Measurements from ENCODE around the gene CEMP1. TPM values are rescaled to one million over a fixed set of nuclear protein-coding genes. Genes with fewer than 3 reads are reported as not detected.

Gene CEMP1
- total RNA-seq, 1 donor from 2014 or later = not detected

DNA sequence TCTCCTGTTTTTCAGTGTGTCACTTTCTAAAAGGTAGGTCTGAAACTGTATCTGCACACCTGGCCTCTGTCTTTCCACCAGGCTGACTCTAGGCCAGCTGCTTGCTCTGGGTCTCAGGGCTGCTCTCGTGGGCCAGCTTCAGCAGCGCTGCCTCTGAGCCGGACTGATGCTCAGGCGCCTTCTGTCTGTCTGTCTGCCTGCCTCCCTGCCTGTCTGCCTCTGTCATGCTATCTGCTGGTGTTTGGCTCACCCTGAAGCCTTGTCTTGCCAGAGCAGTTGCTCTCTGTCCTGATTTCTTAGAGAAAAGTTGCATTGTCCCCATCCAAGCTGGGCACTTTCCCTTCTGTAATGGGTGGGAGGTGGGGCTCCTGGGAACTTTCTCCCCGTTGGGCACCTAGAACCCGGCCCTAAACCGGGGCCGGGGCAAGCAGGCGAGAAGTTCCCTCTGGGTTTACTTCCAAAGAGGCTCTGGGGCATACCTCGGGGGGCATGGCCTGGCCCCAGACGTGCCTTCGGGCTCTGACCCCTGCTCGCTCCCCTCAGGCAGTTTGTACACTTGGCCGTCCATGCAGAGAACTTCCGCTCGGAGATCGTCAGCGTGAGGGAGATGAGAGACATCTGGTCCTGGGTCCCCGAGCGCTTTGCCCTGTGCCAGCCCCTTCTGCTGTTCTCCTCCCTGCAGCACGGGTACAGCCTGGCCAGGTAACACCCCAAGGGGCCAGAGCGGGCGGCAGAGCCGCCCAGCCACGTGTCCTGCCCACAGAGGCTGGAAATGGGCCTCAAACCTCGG lies 33.3 kb downstream of the CEMP1 start:
- Mint-ChIP-seq H3K4me1 (no peaks in the 10 kb centered on the region), H3K4me3 (no peak overlapping the region), H3K9me3 (no peaks in the 10 kb centered on the region), H3K36me3 (ENCODE audit: low read depth) (no peaks in the 10 kb centered on the region), H3K27ac (no peak overlapping the region), H3K27me3 (no peaks in the 10 kb centered on the region)
- no peak for DNase-seq
- intact Hi-C loops (cut with micrococcal nuclease) = no loop called here

GRCh38 chr16:2497116-2497630 lies 34.0 kb downstream of the CEMP1 start:
- Mint-ChIP-seq H3K9me3 (no peaks in the 10 kb centered on the region), H3K4me1 (no peaks in the 10 kb centered on the region), H3K27ac (no peak overlapping the region), H3K4me3 (no peak overlapping the region), H3K27me3 (no peaks in the 10 kb centered on the region), H3K36me3 (ENCODE audit: low read depth) (no peaks in the 10 kb centered on the region)
- intact Hi-C loops (cut with micrococcal nuclease) = no loop called here
- no peak for DNase-seq

DNA sequence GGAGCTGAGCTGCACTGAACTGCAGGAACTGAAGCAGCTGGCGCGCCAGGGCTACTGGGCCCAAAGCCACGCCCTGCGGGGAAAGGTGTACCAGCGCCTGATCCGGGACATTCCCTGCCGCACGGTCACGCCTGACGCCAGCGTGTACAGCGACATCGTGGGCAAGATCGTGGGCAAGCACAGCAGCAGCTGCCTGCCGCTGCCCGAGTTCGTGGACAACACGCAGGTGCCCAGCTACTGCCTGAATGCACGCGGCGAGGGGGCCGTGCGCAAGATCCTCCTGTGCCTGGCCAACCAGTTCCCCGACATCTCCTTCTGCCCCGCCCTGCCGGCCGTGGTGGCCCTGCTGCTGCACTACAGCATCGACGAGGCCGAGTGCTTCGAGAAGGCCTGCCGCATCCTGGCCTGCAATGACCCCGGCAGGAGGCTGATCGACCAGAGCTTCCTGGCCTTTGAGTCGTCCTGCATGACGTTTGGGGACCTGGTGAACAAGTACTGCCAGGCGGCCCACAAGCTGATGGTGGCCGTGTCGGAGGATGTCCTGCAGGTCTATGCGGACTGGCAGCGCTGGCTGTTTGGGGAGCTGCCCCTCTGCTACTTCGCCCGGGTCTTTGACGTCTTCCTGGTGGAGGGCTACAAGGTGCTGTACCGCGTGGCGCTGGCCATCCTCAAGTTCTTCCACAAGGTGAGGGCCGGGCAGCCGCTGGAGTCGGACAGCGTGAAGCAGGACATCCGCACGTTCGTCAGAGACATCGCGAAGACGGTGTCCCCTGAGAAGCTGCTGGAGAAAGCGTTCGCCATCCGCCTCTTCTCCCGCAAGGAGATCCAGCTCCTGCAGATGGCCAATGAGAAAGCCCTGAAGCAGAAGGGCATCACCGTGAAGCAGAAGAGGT lies 34.7 kb downstream of the CEMP1 start:
- Mint-ChIP-seq H3K4me3 (no peak overlapping the region), H3K27ac (no peak overlapping the region), H3K27me3 (no peaks in the 10 kb centered on the region), H3K36me3 (ENCODE audit: low read depth) (no peaks in the 10 kb centered on the region), H3K4me1 (no peaks in the 10 kb centered on the region), H3K9me3 (no peaks in the 10 kb centered on the region)
- DNase-seq = no peak
- intact Hi-C loops (cut with micrococcal nuclease) = no loop called here

- Mint-ChIP-seq H3K36me3 (ENCODE audit: low read depth) (no peaks in the 10 kb centered on the region), H3K4me3 (no peak overlapping the region), H3K4me1 (no peaks in the 10 kb centered on the region), H3K27me3 (no peaks in the 10 kb centered on the region), H3K9me3 (no peaks in the 10 kb centered on the region), H3K27ac (no peak overlapping the region)
- no peak for DNase-seq
- intact Hi-C loops (cut with micrococcal nuclease) = no loop called here
Measured at GRCh38 chr16:2495041-2495440, 36.2 kb downstream of the CEMP1 start.

- Mint-ChIP-seq H3K27ac (no peak overlapping the region), H3K36me3 (ENCODE audit: low read depth) (no peaks in the 10 kb centered on the region), H3K4me1 (no peaks in the 10 kb centered on the region), H3K9me3 (no peaks in the 10 kb centered on the region), H3K27me3 (no peaks in the 10 kb centered on the region), H3K4me3 (no peak overlapping the region)
- intact Hi-C loops (cut with micrococcal nuclease) = no loop called here
- DNase-seq = no peak
Measured at GRCh38 chr16:2494616-2495015, 36.6 kb downstream of the CEMP1 start.

DNA sequence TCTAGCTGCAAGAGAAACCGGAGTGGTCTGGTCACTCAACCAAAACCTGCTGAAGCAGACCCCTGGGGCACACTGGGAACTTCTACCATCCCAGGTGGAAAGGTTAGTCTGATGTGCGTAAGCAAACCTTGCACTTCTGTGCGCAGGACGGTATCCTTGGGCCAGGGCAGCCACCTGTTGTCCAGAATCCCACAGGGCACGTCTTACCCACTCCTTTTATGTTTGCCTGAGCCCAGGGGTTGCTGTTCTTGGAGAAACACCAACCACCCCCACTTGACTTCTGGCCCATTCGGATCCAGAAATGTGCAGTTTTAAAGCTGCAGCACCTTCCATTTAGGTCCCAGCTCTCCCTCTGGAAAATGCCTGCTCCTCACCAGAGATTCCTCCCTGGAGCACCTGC lies 37.6 kb downstream of the CEMP1 start:
- DNase-seq = no peak
- Mint-ChIP-seq H3K27me3 (no peaks in the 10 kb centered on the region), H3K36me3 (ENCODE audit: low read depth) (no peaks in the 10 kb centered on the region), H3K9me3 (no peaks in the 10 kb centered on the region), H3K27ac (no peak overlapping the region), H3K4me1 (no peaks in the 10 kb centered on the region), H3K4me3 (no peak overlapping the region)
- intact Hi-C loops (cut with micrococcal nuclease) = no loop called here

DNA sequence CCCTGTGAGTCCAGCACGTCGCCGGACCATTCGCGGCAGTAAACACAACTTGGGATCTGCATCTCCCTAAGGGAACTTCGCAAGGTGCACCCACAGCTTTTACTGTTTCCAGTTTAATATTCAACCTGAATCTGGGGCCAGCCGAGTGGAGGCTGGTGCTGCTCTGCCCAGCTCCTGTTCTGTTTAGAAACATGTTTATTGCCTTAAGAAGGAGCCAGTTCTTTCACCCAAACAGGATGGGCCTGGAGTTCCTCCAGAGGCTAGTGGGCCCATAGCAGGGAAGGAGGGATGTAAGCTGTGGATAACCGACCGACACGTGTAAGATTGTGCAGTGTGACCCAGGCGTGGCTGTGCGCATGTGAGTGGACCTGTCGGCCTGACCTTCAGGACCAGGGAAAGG lies 38.9 kb downstream of the CEMP1 start:
- no peak overlapping the region for H3K4me3 Mint-ChIP-seq
- no peak for DNase-seq
- no peaks in the 10 kb centered on the region for H3K27me3 Mint-ChIP-seq
- no peak overlapping the region for H3K27ac Mint-ChIP-seq
- intact Hi-C loops (cut with micrococcal nuclease) = no loop called here
- peaks cover 6% of the 10 kb centered on the region for H3K4me1 Mint-ChIP-seq
- H3K36me3 Mint-ChIP-seq (ENCODE audit: low read depth) = no peaks in the 10 kb centered on the region
- H3K9me3 Mint-ChIP-seq = no peaks in the 10 kb centered on the region

DNA sequence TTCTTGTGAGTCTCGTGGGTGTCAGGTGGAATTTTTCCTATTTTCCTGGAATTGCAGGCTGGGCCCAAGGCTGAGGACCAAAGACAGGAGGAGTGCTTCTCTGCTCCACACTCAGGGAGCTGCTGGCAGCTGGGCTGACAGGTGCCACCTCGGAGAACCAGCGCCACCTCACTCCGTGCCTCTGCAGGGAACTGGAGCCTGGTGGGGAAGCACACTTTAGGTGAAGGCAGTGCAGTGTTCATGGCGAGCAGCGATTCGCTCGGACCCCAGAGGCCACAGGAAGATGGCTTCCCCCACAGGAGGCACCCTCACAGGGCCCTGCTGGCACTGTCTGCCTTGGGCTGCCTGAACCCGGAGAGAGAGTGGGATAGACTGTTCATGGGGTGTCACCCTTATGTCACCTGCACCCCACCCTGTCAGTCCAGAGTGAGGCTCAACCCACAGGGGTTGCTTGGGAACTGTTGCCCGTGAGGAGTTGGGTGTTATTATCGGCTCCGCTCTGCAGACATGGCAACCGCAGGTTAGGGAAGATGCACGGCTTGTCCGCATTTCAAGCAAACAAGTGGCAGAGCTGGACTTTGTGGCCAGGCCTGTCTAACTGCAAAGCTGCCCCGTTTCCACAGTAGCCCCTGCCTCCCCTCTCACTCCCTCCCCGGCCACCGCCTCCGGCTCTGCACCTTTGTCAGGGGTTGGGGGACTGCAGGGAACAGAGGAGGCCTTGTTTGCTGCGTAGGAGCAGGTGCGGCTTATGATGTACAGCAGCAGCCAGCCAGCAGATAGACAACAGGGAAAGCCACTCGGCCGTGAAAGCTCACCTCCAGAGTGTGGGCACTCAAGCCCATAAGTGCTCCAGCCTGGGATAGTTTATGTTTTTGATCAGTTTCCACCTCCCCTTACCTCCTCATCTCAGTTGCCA lies 40.8 kb downstream of the CEMP1 start:
- intact Hi-C loops (cut with micrococcal nuclease) = no loop called here
- Mint-ChIP-seq H3K4me3 (no peak overlapping the region), H3K27me3 (no peaks in the 10 kb centered on the region), H3K9me3 (no peaks in the 10 kb centered on the region), H3K27ac (no peak overlapping the region), H3K4me1 (peaks cover 13% of the 10 kb centered on the region), H3K36me3 (ENCODE audit: low read depth) (no peaks in the 10 kb centered on the region)
- no peak for DNase-seq

DNA sequence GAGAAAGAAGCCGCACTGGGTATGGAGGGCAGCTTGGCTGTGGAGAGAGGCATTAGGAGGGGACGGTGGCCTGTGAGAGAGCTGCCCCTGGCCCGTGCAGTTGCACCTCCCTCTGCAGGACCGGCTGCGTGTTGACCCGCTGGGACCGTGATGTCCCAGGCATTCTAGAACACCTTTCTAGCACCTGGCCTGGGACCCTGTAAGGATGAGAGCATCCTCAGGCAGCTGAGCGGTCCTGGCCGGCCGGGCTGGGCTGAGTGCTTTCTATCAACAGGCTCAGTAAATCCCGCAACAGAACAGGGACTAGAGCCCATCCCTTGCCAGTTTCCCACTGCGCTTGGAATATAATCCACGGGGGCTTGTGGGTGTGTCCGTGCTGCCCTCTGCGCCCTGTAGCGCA lies 41.6 kb downstream of the CEMP1 start:
- Mint-ChIP-seq H3K4me1 (peaks cover 13% of the 10 kb centered on the region), H3K4me3 (no peak overlapping the region), H3K9me3 (no peaks in the 10 kb centered on the region), H3K27me3 (no peaks in the 10 kb centered on the region), H3K27ac (no peak overlapping the region), H3K36me3 (ENCODE audit: low read depth) (no peaks in the 10 kb centered on the region)
- intact Hi-C loops (cut with micrococcal nuclease) = loop anchor here (5.0 kb wide), 1 partner anchor 147 kb away; the partner anchor contains the start of gene ABCA3
- DNase-seq = no peak

DNA sequence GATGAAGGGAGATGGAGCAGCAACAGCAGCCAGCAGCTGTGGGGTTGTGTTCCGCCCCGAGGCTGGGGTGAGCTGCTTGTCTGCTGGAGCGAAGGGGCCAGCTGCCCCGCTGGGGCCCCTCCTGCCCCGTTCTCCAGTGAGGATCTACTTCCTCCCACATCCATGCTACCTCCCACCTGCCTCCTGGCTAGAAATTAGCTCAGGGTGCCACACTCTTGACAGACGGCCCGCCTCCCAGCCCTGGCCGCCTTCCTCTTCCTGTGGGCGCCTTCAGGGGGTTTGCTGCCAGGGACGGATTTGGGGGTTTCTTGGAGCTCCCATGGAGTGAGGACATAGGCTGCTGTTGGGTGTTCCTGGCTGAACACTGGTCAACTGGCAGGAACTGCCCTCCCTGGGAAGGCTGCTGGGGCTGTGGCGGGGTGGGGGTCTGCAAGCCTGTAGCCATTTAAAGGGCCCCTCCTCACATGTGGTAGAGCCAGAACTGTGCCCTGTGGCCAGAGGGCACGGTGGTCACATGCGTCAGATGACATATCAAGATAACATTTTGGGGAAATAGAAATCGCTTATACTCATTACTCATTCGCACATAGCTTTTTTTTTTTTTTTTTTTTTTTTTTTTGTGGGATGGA lies 43.2 kb downstream of the CEMP1 start:
- peaks cover 13% of the 10 kb centered on the region for H3K4me1 Mint-ChIP-seq
- intact Hi-C loops (cut with micrococcal nuclease) = loop anchor here (5.0 kb wide), 1 partner anchor 146 kb away; the partner anchor contains the start of gene ABCA3
- H3K9me3 Mint-ChIP-seq = no peaks in the 10 kb centered on the region
- no peak overlapping the region for H3K27ac Mint-ChIP-seq
- H3K27me3 Mint-ChIP-seq = no peaks in the 10 kb centered on the region
- H3K36me3 Mint-ChIP-seq (ENCODE audit: low read depth) = no peaks in the 10 kb centered on the region
- no peak overlapping the region for H3K4me3 Mint-ChIP-seq
- DNase-seq = no peak

DNA sequence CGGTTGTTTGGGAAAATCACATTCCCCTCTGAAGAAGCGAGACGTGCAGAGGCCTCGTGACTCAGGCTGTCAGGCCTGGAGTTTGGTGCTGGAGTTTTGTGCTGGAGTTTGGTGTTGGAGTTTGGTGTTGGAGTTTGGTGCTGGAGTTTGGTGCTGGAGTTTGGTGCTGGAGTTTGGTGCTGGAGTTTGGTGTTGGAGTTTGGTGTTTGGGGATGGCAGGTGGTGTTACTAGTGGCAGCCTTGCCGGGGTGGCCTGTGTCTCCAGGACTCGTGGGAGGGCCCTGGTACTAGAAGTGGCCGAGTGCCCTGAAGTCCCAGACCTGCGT lies 43.7 kb downstream of the CEMP1 start:
- Mint-ChIP-seq H3K4me3 (peak overlapping the region; percentile 65), H3K27me3 (no peaks in the 10 kb centered on the region)
- intact Hi-C loops (cut with micrococcal nuclease) = loop anchor here (5.0 kb wide), 1 partner anchor 145 kb away; the partner anchor contains the start of gene ABCA3

GRCh38 chr16:2486645-2487516 lies 44.3 kb downstream of the CEMP1 start:
- DNase-seq = peak; percentile 90
- intact Hi-C loops (cut with micrococcal nuclease) = loop anchor here (5.0 kb wide), 1 partner anchor 145 kb away; the partner anchor contains the start of gene ABCA3
- peaks cover 13% of the 10 kb centered on the region for H3K4me1 Mint-ChIP-seq
- no peaks in the 10 kb centered on the region for H3K9me3 Mint-ChIP-seq
- peak overlapping the region; percentile 65 for H3K4me3 Mint-ChIP-seq
- no peaks in the 10 kb centered on the region for H3K27me3 Mint-ChIP-seq
- peak overlapping the region; percentile 69 for H3K27ac Mint-ChIP-seq
- H3K36me3 Mint-ChIP-seq (ENCODE audit: low read depth) = no peaks in the 10 kb centered on the region

More for the DNA sequence above, 43.7 kb downstream of the CEMP1 start:
- peaks cover 13% of the 10 kb centered on the region for H3K4me1 Mint-ChIP-seq
- peak overlapping the region; percentile 69 for H3K27ac Mint-ChIP-seq
- no peaks in the 10 kb centered on the region for H3K36me3 Mint-ChIP-seq (ENCODE audit: low read depth)
- DNase-seq = no peak
- no peaks in the 10 kb centered on the region for H3K9me3 Mint-ChIP-seq

All from activated CD4-positive, alpha-beta T cell treated with anti-CD3 and anti-CD28 coated beads, Interleukin-2, amount 10 ng/mL, durations not matched to agents 24 days and 14 days (primary cell).